ENCODE results near the gene CCND1.

The CCND1 gene

DNA sequence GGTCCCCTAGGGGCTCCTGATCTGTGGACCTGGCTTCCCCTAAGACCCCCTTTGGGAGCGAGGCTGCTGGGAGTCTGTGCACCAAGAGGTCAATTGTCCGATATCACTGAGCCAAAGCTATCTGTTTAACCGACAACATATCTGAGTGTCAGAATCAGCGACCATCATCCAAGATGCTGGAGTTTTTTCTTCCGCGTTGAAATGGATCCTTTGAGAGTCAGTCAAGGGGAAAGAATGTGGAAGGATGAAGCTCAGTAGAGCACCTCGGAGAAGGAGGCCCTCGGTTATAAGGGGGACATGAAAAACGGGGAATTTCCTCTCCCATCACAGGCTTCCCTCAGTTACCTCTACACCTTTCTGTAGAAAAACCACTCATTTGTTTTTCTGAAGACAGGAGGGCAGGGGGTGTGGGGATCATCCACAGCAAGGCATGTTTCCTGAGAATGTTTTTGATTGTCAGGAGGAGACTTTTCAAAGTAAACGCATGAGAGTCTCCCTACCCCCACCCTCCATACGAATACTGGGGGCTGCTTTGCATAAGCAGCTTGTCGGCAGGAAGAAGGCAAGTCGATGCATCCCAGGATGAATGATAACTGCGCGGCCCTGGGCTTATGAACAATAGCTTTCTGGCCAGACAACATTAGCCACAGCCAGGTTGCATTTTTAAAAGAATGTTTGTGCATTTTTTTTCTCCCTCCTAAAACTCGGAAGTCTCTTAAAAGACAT is 37.7 kb upstream of the CCND1 start:
- peaks cover 16% of the 10 kb centered on the region for H3K4me1 ChIP-seq
- TF ChIP-seq Cebpa-rat (IDR thresholded peaks at IDR 0.05), result no peak
- no peaks in the 10 kb centered on the region for H4K20me1 ChIP-seq
- H3K27me3 ChIP-seq, result no peaks in the 10 kb centered on the region
- H3K36me3 ChIP-seq, result no peaks in the 10 kb centered on the region
- H3K9ac ChIP-seq, result no peak overlapping the region
- H3K4me2 ChIP-seq, result peak overlapping the region; percentile 15; the same call in 1 of the 2 replicates
- H3K27ac ChIP-seq, result no peak overlapping the region
- no peak overlapping the region for H3K4me3 ChIP-seq
- no peaks in the 10 kb centered on the region for H3K9me3 ChIP-seq

DNA sequence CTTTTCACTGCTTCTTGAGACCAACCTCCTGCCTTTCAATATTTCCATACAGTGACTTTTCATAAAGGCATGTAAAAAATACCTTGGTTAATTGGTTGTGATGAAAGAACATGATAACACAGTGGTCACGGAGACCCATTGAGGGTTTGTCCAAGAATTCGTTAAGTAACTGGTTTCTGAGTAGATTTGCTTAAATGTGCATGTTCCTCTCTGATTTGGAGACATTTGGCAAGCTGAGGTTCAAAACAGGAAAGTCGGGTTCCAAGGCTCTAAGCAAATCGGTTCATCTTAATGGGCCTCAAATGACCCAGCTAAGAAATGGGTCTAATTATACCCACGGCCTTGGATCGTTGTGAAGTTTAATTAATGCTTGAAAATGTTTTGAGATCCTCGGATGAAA is 36.9 kb upstream of the CCND1 start:
- peaks cover 14% of the 10 kb centered on the region for H3K4me1 ChIP-seq
- no peak overlapping the region for H3K4me2 ChIP-seq
- no peaks in the 10 kb centered on the region for H3K9me3 ChIP-seq
- H3K9ac ChIP-seq, result no peak overlapping the region
- H3K27ac ChIP-seq, result no peak overlapping the region
- no peaks in the 10 kb centered on the region for H4K20me1 ChIP-seq
- no peak for TF ChIP-seq Cebpa-rat (IDR thresholded peaks at IDR 0.05)
- no peaks in the 10 kb centered on the region for H3K27me3 ChIP-seq
- H3K4me3 ChIP-seq, result no peak overlapping the region
- no peaks in the 10 kb centered on the region for H3K36me3 ChIP-seq

DNA sequence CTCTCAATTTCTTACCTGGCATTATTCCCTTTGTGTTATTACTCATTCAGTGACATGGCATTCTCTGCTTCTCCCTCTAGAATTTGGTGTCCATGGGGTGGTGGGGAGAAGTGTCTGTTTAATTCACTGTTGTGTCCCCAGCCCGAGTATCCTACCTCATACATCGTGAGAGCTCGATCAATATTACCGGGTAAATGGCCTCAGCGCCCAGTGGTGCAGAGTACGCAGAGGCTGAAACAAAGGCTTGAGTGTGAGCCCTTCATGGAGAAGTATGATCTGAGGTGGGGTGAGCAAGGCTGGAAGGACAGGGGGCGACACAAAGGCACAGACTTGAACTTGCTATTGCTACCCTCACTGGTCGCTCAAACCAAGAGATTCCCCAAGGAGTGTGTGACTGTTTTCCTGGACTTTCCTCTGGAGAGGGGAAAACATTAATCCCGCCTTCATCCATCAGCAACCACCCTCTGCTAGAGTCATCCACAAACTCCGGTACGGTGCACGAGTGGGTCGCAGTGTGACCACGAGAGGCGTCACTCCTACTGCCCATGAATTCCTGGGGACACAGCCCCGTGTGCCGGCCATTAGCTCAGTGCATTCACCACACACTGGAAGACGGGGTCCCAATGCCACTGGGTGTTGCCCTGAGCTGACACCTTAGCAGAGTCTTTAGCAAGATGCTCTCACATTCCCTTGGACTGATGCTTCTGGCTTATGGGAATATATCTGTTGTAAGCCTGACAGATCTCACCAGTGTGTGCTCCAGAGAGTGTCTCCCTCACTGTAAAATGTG is 35.0 kb upstream of the CCND1 start:
- no peak overlapping the region for H3K9ac ChIP-seq
- peak overlapping the region; percentile 17; the same call in 1 of the 2 replicates for H3K4me2 ChIP-seq
- peaks cover 14% of the 10 kb centered on the region for H3K4me1 ChIP-seq
- H3K9me3 ChIP-seq, result no peaks in the 10 kb centered on the region
- H3K4me3 ChIP-seq, result no peak overlapping the region
- TF ChIP-seq Cebpa-rat (IDR thresholded peaks at IDR 0.05), result no peak
- H3K27ac ChIP-seq, result no peak overlapping the region
- no peaks in the 10 kb centered on the region for H3K36me3 ChIP-seq
- H3K27me3 ChIP-seq, result no peaks in the 10 kb centered on the region
- H4K20me1 ChIP-seq, result no peaks in the 10 kb centered on the region

DNA sequence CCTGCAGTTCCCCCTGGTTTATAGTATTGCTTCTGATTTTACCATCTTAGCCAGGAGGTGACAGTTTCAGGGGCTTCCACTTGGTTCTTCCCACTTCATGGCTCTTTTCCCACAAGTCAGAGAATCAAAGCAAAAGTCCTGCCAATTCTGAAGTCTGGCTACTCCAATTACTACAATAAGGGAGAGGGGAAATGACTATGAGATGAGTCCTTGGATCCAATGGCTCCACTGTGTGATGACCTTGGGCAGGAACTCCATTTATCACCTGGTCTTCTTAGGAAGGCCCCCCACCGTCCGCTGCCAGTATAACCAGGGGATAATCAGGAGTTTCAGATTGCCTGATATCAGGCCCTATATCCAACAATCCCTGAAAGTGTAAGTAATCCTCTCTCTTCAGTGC is 31.6 kb upstream of the CCND1 start:
- Histone ChIP-seq H3K27me3 (no peaks in the 10 kb centered on the region), H3K9me3 (no peaks in the 10 kb centered on the region), H3K36me3 (no peaks in the 10 kb centered on the region), H4K20me1 (no peaks in the 10 kb centered on the region), H3K9ac (no peak overlapping the region), H3K4me3 (no peak overlapping the region), H3K4me2 (no peak overlapping the region), H3K27ac (no peak overlapping the region), H3K4me1 (peaks cover 7% of the 10 kb centered on the region)
- no peak for TF ChIP-seq Cebpa-rat (IDR thresholded peaks at IDR 0.05)

DNA sequence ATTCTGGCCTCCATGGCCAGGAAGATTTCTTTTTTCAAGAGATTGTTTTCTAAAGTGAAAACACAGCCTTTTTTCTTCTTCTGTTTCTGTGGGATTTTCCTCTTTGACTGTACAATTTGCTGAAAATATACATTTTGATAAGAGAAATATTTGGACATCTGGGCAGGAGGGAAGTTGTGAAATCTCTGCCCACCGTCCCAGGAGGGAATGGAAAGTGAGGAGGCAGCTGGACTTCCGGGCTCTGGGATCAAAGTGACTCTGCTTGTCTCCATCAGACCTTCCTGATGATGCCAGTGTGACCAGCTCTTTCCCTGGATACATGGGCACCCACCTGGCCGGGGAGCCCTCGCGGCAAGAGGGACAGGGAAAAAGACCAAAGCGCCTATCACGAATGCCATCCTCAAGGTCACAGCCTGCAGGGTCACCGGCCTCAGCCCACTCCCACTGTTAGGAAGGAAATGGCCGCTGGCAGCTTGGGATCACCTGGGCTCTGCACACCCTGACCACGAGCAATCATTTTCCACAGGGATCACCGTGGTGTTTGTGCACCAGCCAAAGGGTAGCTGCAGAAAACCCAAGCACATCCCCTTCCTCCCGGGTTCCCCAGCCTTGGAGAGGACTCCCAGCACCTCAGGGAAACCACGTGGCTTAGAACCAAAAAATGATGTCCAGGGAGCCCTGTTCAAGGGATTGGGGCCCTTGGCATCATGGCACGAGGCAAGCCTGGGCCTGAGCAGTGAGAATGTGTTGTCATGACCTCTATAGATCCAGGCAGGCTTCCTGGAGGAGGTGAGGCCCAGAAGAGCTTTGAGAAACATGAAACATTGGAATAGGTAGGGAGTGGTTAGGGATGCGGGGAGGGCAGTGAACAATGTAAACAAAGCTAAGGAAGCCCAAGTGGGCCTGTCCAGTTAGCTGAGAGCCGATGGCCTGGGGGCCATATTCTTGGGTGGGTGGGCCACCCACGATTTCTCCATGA is 29.1 kb upstream of the CCND1 start:
- H3K27ac ChIP-seq, result no peak overlapping the region
- H3K4me1 ChIP-seq, result no peaks in the 10 kb centered on the region
- no peak overlapping the region for H3K9ac ChIP-seq
- no peak overlapping the region for H3K4me2 ChIP-seq
- no peak for TF ChIP-seq Cebpa-rat (IDR thresholded peaks at IDR 0.05)
- no peaks in the 10 kb centered on the region for H3K27me3 ChIP-seq
- no peaks in the 10 kb centered on the region for H4K20me1 ChIP-seq
- H3K4me3 ChIP-seq, result no peak overlapping the region
- H3K36me3 ChIP-seq, result no peaks in the 10 kb centered on the region
- no peaks in the 10 kb centered on the region for H3K9me3 ChIP-seq

DNA sequence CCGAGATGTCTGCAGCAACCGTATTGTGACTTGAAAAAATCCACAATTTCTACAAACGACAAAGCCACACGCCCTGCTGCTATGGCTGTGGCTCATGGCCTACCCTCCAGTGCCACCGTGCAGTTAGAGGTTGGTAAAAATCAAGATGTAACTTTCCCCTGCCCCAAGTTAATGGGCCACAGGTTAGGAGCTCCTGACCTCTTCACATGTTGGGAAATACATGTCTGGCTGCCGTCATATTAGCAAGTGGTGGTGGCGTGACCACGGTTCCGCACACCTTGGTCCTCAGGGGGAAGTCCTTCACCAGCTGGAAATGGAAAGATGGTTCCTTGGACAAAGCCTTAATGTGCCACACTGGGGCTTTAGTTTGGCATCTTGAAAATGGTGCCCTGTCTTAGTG is 27.4 kb upstream of the CCND1 start:
- TF ChIP-seq Cebpa-rat (IDR thresholded peaks at IDR 0.05), result no peak
- no peaks in the 10 kb centered on the region for H3K9me3 ChIP-seq
- H3K9ac ChIP-seq, result no peak overlapping the region
- H3K4me3 ChIP-seq, result no peak overlapping the region
- no peaks in the 10 kb centered on the region for H3K27me3 ChIP-seq
- H3K27ac ChIP-seq, result no peak overlapping the region
- H4K20me1 ChIP-seq, result no peaks in the 10 kb centered on the region
- no peak overlapping the region for H3K4me2 ChIP-seq
- H3K36me3 ChIP-seq, result no peaks in the 10 kb centered on the region
- H3K4me1 ChIP-seq, result no peaks in the 10 kb centered on the region

DNA sequence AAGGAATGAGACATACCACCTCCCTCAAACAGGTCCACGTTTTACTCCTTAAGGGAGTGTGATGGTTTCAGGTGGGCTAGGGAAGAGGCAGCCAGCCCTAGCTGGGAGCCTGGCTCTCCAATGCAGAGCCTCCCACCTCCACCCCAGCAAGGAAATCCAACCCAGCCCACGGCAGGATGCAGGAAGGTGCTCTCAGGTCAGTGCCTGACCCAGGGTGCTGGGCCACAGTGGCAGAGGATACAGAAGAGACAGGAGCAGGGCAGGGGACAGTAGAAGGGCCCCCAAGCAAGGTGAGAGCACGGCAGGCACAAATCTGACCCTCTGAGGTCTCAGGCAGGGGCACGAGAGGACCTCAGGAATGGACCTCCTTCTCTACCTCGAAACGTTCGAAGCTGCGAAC is 26.9 kb upstream of the CCND1 start:
- no peak for TF ChIP-seq Cebpa-rat (IDR thresholded peaks at IDR 0.05)
- no peak overlapping the region for H3K9ac ChIP-seq
- no peaks in the 10 kb centered on the region for H3K4me1 ChIP-seq
- H3K27me3 ChIP-seq, result no peaks in the 10 kb centered on the region
- H4K20me1 ChIP-seq, result no peaks in the 10 kb centered on the region
- no peaks in the 10 kb centered on the region for H3K36me3 ChIP-seq
- no peak overlapping the region for H3K4me3 ChIP-seq
- H3K9me3 ChIP-seq, result no peaks in the 10 kb centered on the region
- no peak overlapping the region for H3K4me2 ChIP-seq
- H3K27ac ChIP-seq, result no peak overlapping the region

DNA sequence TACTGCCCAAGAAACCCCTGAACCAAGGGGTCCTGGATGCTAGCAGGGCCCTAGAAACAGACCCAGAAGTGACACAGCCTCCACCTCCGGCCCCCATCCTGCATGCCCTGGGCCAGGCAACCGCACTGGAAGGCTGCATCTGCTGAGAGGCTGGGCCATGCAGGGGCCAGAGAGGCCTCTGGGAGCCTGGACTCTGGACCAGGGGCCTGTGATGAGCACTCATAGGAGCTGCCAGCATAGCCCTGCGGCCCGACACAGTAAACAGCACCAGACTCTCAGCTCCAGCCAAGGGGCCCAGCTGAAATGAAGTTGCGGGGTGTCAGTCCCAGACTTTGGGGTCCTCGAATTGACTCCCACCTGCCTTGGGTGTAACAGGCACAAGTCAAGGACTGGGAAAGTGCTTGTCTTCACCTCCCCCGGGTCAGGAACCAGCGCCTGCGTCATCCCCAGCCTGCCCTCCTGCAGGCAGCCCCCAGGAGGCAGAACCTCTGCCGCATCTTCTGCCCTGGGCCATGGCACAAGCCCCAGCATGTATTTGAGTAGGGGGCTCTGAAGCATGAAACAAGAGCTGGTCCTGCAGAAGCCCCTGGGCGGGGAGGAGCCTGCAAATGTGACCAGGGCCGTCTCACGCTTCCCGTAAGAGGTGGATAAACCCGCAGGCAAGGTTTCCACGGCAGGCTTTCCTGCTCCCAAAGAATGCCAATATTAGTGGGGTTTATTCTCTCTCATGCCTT is 25.2 kb upstream of the CCND1 start:
- TF ChIP-seq Cebpa-rat (IDR thresholded peaks at IDR 0.05), result no peak
- Histone ChIP-seq H3K4me2 (no peak overlapping the region), H4K20me1 (no peaks in the 10 kb centered on the region), H3K36me3 (no peaks in the 10 kb centered on the region), H3K9me3 (no peaks in the 10 kb centered on the region), H3K27me3 (no peaks in the 10 kb centered on the region), H3K9ac (no peak overlapping the region), H3K4me1 (no peaks in the 10 kb centered on the region), H3K4me3 (no peak overlapping the region), H3K27ac (no peak overlapping the region)

DNA sequence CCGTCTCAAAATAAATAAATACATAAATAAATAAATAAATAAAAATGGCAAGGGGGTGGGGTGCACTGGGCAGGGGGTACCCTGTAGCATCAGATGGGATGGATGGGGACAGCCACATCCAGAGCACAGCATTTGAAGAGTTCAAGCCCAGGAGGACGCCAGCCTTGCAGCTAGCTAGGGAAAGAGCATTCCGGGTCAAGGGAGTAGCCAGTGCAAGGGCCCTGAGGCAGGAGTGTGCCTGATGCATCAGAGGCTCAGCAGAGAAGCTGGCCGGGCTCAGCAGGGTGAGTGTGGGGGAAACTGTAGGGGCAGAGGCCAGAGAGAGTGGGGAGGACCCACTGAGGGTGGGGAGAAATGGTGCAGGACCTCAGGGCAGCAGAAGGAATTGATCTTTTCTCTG is 23.7 kb upstream of the CCND1 start:
- no peak overlapping the region for H3K27ac ChIP-seq
- no peak for TF ChIP-seq Cebpa-rat (IDR thresholded peaks at IDR 0.05)
- H3K9ac ChIP-seq, result no peak overlapping the region
- no peaks in the 10 kb centered on the region for H3K9me3 ChIP-seq
- H3K4me2 ChIP-seq, result no peak overlapping the region
- no peak overlapping the region for H3K4me3 ChIP-seq
- H3K36me3 ChIP-seq, result no peaks in the 10 kb centered on the region
- no peaks in the 10 kb centered on the region for H3K4me1 ChIP-seq
- no peaks in the 10 kb centered on the region for H4K20me1 ChIP-seq
- no peaks in the 10 kb centered on the region for H3K27me3 ChIP-seq

All from BLaER1 (cell line).